HG03558 (cell line): ENCODE measurements around the gene PCP2.

ENCODE experiments used
- ATAC-seq: cut with Tn5 transposase; IDR thresholded peaks from one replicate; pipeline ENCODE4 v1.9.1; 2021; ENCODE audit warnings: moderate number of reproducible peaks; ENCODE audit not compliant: unreplicated experiment; ENCODE audit errors: extremely low read depth

The PCP2 gene

DNA sequence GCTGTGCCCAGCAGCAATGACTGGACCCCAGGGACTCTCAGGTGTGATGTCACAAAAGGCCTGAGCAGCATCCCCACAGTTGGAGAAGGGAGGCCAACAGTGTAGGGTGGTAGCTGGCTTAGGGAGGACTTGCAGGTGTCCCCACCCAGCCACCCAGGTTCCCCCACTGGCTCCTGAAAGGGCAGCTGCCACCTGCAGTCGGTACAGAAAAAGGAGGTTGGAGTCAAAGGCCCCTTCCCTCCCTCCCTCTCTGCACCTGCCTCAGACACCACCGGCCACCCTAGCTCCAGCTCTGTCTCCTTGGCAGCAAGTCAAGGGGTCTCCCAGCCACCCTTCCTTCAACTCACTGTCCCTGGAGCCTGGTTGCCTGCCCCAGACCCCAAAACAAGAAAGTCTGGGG lies at the start of gene PCP2:
Gene PCP2 (minus strand): TSS at position 22 of the 400 bp plus-strand sequence. CDS start 262 bp downstream, outside the sequence.
- no peak for ATAC-seq

DNA sequence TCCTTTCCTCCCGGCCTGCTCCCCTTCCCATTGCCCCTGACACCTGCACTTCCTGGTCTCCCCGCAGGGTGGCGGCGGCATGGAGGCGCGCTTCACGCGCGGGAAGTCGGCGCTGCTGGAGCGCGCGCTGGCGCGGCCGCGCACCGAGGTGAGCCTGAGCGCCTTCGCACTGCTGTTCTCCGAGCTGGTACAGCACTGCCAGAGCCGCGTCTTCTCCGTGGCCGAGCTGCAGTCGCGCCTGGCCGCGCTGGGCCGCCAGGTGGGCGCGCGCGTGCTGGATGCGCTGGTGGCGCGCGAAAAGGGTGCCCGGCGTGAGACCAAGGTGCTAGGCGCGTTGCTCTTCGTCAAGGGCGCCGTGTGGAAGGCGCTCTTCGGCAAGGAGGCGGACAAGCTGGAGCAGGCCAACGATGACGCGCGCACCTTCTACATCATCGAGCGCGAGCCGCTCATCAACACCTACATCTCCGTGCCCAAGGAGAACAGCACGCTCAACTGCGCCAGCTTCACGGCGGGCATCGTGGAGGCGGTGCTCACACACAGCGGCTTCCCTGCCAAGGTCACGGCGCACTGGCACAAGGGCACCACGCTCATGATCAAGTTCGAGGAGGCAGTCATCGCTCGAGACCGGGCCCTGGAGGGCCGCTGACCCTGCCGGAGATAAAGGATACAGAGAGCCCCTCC lies 48.8 kb upstream of the PCP2 start:
- no peak for ATAC-seq

DNA sequence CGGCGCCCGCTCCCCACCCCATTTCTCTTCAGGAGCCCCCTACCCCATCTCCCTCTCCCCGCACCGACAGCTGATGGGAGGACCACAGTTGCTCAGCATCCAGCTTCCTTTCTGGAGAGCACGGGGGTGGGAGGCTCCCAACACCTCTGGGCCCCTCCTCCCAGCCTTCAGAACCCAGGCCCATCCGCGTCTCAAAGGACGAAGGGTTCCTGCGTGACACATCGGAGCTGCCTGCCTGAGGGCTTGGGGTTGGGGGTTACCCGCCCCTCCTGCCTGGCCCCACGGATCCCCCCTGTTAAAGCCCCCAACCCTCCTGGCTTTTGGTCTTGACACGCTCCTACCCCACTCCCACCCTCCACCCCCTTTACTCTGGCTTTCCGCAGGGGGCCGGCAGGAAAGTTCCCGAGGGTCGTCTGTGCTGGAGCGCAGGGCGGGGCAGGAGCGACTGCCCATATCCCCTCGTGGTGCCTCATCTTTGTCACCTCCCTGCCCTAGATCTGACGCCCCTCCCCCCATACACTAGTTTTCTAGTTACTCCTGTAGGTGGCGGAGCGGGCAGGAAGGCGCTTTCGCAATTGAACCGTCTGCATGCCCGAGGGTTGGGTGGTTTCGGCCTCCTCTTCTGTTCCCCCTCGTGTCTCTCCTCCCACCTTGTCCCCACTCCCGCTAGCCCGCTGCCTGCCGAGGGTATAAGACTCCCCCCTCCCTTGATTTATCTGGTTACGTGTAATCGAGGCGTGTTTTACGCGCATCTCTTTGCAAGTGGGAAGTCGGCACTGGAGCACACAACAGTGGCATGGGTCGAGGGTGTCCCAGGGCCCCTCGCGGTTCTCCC lies 48.0 kb upstream of the PCP2 start:
- no peak for ATAC-seq

DNA sequence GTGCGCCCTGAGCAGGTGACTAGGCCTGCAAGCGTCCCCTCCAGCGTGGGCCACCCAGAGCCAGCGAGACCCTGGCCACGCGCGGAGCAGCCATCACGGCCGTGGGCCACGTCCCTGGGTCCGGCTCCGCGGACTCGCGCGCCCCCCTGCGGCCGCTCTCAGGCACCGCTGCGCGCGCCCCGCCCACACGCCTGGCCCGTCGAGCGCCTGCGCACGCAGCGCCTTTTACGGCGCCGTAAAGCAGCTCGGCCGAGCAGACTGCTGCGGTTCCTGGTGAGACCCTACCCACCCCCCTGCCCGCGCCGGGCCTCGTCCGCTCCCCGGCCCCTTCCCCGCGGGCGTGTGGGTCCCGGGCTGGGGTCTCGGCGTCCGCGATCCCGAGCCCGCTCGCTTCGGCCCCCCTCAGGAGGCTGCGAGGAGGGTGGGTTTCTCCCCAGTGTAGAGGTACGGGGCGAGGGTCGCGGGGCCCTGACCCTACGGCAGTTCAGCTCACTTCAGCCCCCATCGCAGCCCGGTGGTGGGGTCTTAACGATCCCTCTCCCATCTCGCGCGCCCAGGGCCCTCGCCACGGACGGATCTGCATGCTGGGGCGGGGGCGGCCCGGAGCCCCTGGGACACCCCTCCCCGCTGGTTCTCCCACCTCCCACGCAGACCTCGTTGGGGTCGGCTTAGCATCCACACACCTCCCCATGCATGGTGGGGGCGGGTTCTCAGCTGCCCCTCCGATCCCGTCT lies 47.3 kb upstream of the PCP2 start, which contains the start of gene TRAPPC5:
Gene TRAPPC5 (plus strand): TSS at position 228 of the 734 bp plus-strand sequence. CDS start 1,421 bp downstream, outside the sequence.
- no peak for ATAC-seq

DNA sequence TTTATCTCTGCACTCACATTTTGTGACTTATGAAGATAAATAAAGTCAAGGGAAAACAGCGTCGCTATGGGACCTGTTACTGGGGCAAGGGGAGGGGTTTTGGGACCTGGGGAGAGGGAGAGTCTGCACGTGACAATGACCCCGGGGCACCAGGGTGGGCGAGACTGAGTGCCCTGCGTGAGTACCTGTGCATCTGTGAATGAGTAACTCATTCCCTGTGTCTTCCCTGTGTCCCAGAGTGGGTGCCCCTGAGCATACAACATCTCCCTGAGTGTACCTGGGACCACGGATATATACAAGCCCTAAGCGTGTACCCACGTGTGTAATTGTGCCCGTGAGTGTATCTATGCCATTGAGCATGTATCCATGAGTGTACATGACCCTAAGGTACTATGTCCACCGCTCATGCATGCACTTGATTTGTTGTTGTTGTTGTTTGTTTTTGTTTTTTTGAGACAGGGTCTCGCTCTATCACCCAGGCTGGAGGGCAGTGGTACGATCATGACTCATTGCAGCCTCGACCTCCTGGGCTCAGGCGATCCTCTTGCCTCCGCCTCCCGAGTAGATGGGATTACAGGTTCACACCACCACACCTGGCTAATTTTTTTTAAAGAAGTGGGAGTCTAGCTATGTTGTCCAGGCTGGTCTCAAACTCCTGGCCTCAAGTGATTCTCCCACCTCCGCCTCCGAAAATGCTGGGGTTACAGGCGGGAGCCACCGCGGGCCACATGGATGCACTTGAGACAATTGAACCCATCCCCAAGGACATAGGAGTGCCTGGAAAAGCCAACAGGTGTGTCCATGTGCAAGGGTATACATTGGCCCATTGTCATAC lies 46.5 kb upstream of the PCP2 start:
- no peak for ATAC-seq

DNA sequence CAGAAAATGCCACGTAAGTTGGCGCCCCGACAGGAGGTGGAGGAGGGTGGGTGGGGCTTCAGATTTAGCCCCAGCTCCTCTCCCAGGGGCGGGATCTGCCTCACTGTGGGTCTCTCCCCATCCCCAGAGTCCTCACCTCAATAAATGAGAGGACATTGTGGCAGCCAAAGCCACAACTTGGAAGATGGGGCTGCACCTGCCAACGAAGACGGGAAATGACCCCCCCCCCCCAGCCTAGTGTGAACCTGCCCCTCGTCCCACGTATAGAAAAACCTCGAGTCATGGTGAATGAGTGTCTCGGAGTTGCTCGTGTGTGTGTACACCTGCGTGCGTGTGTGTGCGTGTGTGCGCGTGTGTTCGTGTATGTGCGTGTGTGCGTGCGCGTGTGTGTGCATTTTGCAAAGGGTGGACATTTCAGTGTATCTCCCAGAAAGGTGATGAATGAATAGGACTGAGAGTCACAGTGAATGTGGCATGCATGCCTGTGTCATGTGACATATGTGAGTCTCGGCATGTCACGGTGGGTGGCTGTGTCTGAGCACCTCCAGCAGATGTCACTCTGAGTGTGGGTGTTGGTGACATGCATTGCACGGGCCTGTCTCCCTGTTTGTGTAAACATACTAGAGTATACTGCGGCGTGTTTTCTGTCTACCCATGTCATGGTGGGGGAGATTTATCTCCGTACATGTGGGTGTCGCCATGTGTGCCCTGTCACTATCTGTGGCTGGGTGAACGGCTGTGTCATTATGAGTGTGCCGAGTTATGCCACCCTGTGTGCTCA lies 45.6 kb upstream of the PCP2 start:
- no peak for ATAC-seq

DNA sequence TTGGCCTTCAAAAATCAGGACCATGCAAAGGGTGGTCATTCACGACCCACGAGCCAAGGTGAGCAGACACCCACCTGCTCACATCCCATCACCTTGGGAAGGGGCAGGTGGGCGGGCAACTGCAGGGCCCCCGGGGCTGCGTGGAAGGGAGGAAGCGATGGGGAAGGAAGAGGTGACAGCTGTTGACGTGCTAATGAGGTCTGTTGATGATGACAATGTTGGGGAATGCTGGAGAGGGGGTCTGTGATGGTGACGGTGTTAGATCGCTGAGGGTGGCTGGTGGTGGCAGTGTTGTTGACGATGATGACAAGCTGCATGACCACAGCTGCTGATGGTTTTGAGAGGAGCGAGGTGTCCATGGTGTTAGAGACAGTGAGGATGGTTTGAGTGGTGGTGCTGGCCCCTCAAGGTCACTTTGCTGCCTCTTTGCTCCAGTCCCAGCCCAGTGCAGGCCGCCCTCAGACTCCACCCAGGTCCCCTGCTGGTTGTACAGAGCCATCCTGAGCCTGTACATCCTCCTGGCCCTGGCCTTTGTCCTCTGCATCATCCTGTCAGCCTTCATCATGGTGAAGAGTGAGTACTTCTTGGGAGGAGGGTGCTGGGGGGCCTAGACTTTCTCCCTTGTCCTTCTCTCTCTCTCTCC lies 44.3 kb upstream of the PCP2 start:
- ATAC-seq = no peak

DNA sequence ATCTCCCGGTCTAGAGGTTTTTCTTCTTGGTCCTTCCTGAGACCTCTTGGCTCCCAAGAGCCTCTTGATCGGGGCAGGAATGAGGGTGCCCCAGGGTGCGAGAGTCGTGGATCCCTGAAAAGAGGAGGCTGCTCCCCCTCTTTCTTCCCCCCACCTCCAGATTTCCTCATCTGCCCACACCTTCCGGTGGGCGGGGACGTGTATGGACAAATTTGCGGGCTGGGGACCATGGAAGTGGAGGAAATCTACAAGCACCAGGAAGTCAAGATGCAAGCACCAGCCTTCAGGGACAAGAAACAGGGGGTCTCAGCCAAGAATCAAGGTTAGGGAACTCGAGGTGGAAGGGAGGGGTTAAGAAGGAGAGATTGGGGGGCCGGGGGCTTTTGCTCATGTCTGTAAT lies 43.3 kb upstream of the PCP2 start, which contains the start of gene MCEMP1:
Gene MCEMP1 (plus strand): TSS at position 237 of the 400 bp plus-strand sequence. CDS start 31 bp downstream, at position 268.
- no peak for ATAC-seq

DNA sequence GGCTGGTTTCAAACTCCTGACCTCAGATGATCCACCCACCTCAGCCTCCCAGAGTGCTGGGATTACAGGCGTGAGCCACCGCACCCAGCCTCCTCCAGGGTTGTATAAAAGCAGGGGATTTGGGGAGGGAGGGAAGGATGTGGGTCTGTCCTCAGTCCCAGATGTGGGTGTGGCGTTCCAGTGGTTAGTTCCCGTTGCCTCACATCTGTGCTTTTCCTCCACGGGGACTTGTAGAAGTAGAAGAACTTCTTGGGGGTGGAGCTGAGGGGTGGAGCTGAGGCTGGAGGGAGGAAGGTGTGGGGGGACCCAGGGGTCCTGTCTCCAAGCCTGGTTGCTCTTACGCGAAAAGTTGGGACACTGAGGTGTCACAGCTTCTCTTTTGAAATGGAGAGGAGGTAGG lies 42.9 kb upstream of the PCP2 start:
- no peak for ATAC-seq

DNA sequence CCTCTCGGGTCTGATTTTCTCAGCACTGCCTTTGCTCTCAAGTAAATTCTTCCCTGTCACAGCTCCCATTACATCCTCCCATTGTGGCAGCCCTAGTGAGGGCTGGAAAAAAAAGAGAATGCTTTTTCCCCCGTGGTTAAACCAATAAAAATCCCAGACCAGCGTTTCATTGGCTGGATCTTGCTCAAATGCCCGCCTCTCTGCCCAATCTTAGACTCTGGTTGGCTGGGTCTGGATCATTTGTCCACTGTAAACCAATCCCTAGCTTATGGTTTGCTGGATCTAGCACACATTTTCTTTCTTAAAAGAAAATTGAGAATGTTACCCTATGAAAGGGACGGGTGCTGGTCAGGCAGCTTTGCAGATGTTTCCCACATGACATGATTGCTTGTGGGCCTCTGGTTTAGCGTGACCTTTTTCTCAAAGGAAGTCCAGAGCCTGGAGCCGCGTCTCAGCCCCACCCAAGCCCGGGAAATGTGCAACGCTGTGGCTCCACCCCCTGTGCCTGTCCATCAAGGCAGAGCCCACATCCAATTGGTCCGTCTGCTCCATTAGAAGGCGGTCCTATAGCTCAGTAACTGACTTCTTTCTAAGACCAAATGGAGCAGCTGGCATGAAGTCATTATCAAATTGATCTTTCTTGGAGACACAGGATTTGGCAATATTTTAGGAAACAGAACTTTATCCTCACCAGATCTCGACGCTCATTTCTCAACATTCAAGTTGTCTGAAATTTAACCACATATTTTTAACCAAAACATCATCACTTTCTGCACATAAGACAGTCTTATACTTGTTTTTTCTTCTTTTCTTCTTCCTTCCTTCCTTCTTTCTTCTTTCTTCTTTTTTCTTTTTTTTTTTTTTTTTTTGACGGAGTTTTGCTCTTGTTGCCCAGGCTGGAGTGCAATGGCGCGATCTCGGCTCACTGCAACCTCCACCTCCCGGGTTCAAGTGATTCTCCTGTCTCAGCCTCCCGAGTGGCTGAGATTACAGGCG lies 40.8 kb upstream of the PCP2 start:
- ATAC-seq = no peak

DNA sequence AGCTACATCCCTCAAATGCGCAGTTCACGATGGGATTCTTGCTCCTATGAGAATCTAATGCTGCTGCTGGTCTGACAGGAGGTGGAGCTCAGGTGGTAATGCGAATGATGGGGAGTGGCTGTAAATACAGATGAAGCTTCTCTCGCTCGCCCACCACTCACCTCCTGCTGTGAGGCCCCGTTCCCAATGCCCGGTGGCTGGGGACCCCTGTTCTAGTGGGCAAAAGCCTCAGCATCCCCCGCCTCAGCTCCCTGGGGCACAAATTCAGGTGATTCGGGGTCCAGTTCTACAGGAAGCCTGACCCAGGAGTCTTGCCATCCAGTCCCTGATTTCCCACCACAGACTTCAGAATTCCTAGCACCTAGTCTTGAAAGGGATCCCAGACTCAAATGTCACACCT lies 39.0 kb upstream of the PCP2 start:
- no peak for ATAC-seq

DNA sequence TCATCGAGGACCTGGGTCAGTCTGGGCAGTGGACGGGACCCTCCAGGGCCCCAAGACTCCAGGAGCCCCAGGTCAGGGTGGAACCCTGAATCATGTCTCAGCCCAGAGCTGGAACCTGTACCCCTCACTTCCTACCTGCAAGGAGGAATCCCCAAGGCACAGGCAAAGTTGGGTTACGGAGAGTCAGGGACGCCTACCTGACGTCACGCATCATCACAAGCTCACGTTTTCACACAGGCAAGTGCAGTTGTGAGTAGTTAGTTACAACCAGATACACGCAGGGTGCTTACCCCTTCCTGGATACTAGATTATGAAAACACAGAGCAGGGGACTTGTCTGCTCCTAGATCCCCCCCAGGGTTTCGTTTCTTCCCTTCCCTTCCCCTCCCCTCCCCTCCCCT lies 37.3 kb upstream of the PCP2 start:
- no peak for ATAC-seq

DNA sequence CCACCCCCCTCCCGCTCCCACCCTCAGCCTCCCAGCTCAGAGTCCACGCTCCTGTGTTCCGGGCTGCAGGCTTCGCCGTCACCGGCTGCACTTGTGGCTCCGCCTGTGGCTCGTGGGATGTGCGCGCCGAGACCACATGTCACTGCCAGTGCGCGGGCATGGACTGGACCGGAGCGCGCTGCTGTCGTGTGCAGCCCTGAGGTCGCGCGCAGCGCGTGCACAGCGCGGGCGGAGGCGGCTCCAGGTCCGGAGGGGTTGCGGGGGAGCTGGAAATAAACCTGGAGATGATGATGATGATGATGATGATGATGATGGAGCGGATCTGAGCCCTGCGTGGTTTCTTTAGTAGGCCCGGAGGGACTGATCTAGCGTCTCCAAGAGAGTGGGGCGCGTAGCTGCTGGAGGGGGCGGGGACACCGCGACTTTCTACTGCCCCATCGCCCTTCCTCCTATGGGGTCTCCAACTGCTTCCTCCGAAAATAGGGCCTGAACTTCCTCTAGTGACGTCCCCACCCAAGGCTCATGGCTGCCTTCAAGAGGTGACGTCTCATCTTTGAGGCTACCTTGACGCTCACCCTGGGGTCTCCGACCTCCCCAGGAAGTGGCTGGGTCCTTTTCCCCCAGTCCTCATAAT lies 36.7 kb upstream of the PCP2 start:
- no peak for ATAC-seq

DNA sequence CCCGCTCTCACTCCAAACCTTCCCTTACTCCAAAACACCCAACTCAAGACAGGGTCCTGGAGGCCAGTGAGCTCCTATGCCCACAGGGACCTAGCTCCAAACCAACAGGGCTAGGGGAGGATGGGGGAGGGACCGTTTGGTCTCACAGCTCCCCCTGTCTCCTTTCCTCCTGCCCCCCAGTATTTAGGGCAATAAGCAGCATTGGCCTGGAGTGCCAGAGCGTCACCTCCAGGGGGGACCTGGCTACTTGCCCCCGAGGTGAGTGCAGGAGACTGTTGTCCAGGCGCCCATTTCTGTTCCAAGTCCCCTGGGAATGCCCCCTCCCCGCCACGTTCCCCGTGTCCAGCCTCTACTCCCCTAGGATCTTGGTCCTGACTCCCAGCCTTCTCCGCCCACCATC lies 36.1 kb upstream of the PCP2 start:
- ATAC-seq = no peak

DNA sequence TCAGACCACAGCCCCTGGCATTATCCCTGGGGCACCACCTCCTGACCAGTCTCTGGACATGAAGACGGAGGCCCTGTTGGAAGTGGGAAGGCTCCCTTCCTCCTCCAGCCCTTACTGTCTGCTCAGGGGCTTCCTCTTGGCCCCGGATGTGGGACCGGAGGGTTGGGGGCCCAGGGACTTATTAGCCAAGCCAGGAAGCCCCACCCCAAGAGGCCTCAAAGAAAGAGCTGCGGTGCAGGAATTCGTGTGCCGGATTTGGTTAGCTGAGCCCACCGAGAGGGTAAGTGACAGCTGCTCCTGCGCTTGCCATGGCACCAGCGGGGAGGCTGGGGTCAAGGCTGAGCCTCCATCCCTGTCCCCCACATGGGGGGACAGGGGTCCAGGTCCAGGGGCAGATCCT lies 35.3 kb upstream of the PCP2 start, which contains the start of gene RETN:
Gene RETN (plus strand): TSS at position 208 of the 400 bp plus-strand sequence. CDS start 278 bp downstream, outside the sequence.
- no peak for ATAC-seq

DNA sequence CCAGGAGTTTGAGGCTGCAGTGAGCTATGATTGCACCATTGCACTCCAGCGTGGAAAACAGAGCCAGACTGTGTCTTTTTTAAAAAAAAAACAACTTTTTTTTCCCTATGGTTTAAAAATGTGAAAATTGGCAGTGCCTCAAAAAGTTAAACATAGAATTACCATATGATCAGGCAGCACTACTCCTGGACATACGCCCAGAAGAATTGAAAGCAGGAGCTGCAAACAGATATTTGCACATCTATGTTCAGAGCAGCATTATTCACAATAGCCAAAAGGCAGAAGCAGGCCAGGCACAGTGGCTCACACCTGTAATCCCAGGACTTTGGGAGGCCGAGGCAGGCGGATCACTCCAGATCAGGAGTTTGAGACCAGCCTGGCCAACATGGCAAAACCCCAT lies 31.6 kb upstream of the PCP2 start:
- no peak for ATAC-seq

DNA sequence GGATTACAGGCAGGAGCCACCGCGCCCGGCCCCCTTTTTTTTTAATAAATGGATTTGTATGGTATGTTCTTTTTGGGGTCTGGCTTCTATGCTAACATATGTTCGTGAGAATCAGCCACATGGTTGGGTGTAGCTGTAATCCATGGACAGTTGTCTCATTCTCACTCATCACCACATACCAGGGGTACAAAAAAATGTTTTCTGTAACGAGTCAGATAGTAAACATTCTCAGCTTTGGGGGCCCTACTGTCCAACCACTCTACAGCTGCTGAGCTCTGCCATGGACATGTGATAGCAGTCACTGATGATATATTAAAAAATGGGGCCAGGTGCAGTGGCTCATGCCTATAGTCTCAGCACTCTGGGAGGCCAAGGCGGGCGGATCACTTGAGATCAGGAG lies 30.2 kb upstream of the PCP2 start:
- no peak for ATAC-seq
